Measurements from ENCODE around the gene P2RY14. TPM values are rescaled to one million over a fixed set of nuclear protein-coding genes. Genes with fewer than 3 reads are reported as not detected.

P2RY14 gene
- total and polyA plus RNA-seq, 2 donors (not counting 3 experiments of a cell fraction or from before 2014, with no cell fraction given) = not detected

- Histone ChIP-seq H2AFZ (ENCODE audit: low read depth, low read length) (no peak overlapping the region), H3K27ac (ENCODE audit: insufficient read depth, low read depth, low read length) (no peak overlapping the region), H3K36me3 (ENCODE audit: control insufficient read depth in 2 of 2, extremely low read depth in 1 of 2, insufficient read depth in 2 of 2, low read length in 2 of 2) (no peaks in the 10 kb centered on the region), H4K20me1 (replicated peaks; ENCODE audit: control insufficient read depth, extremely low read depth, insufficient read depth, low read length) (no peaks in the 10 kb centered on the region), H3K9me1 (replicated peaks; ENCODE audit: control insufficient read depth, extremely low read depth, insufficient read depth, low read length) (no peaks in the 10 kb centered on the region), H3K9me3 (replicated peaks; ENCODE audit: control insufficient read depth, insufficient read depth, low read length) (no peaks in the 10 kb centered on the region), H3K27me3 (ENCODE audit: control insufficient read depth in 2 of 2, insufficient read depth in 2 of 2, low read length in 2 of 2) (no peaks in the 10 kb centered on the region), H3K4me1 (ENCODE audit: control insufficient read depth, extremely low read depth, insufficient read depth, low read length) (no peaks in the 10 kb centered on the region), H3K4me3 (replicated peaks in 1 of 3; ENCODE audit: insufficient read depth in 1 of 3, low read depth in 1 of 3, low read length in 3 of 3) (no peak overlapping the region), H3K79me2 (ENCODE audit: control insufficient read depth, insufficient read depth, low read length) (no peaks in the 10 kb centered on the region), H3K4me2 (ENCODE audit: insufficient read depth, low read length) (no peak overlapping the region), H3K9ac (replicated peaks; ENCODE audit: extremely low read depth, insufficient read depth, low read length) (no peak overlapping the region)
- no peak for DNase-seq (ENCODE audit: low read depth, low spot score)
- dilution Hi-C loops (cut with MboI; ENCODE audit: extremely low pct_ligation_motif_present, low sequenced_read_pairs) (no loop called here), intact Hi-C loops (cut with micrococcal nuclease) (no loop called here)
- FAIRE-seq = no peak
- ChIA-PET CTCF (interaction anchor here (1.2 to 1.6 kb wide), 2 partner anchors 13 to 15 kb away, joined by 4 read pairs; no protein-coding TSS in a partner anchor), POLR2A (no interaction called here)
- BruUV-seq (replicated peaks) = no TSS peak
- TF ChIP-seq JUN (IDR thresholded peaks at IDR 0.05; ENCODE audit: borderline replicate concordance, insufficient read depth, insufficient read length, low read depth) = no peak
- TF ChIP-seq MAX (IDR thresholded peaks at IDR 0.05; ENCODE audit: insufficient read depth, insufficient read length) = no peak
- TF ChIP-seq FOS (IDR thresholded peaks at IDR 0.05; ENCODE audit: borderline replicate concordance, insufficient read depth, low read length) = no peak
- no peak for TF ChIP-seq MYC (IDR thresholded peaks at IDR 0.05; ENCODE audit: low read depth, low read length)
- no peak for TF ChIP-seq POLR2A (IDR thresholded peaks at IDR 0.05; ENCODE audit: low read depth, low read length)
- no peak for TF ChIP-seq POLR2AphosphoS5 (IDR thresholded peaks at IDR 0.05; ENCODE audit: insufficient read depth, low read depth, low read length)
- no peak for TF ChIP-seq GATA2 (IDR thresholded peaks at IDR 0.05; ENCODE audit: insufficient read depth, insufficient read length, low read depth, low read length)
- TF ChIP-seq CTCF (IDR thresholded peaks at IDR 0.05; ENCODE audit: extremely low read depth in 1 of 2, insufficient read depth in 1 of 2, low read depth in 1 of 2, low read length in 2 of 2) = no peak
These were observed 34.6 kb upstream of the P2RY14 start for GRCh38 chr3:151312972-151313371.

All from endothelial cell of umbilical vein (primary cell).